GM12801 (cell line): ENCODE data around the gene CLTB.

Experiments used
- CTCF ChIP-seq: IDR thresholded peaks from one replicate; pipeline ENCODE4 v1.5.1; 2011; ENCODE audit warnings: control low read depth; ENCODE audit not compliant: insufficient read length; ENCODE audit errors: extremely low read depth

CLTB gene

GRCh38 chr5:176394881-176395675 lies 21.3 kb downstream of the CLTB start:
- no peak for TF ChIP-seq CTCF

GRCh38 chr5:176394096-176394495 lies 22.2 kb downstream of the CLTB start:
- no peak for TF ChIP-seq CTCF

DNA sequence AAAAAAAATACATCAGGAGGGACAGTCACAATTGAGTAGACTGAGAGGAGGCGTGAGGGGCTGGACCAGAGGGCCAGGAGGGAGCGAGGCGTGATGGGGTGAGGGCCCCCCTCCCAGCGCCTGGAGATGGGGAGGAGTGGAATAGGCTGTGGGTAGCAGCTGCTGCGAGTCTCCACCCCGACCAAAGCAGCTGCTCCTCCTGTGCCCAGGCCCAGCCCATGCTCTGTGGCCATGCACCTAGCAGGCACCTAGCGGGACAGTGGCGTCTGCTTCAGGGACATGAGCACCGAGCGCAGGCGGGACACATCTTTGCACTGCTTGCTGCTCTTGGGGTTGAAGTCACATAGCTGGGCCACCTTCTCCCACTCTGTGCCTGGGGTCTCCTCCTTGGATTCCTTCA lies 23.8 kb downstream of the CLTB start:
- TF ChIP-seq CTCF = no peak

DNA sequence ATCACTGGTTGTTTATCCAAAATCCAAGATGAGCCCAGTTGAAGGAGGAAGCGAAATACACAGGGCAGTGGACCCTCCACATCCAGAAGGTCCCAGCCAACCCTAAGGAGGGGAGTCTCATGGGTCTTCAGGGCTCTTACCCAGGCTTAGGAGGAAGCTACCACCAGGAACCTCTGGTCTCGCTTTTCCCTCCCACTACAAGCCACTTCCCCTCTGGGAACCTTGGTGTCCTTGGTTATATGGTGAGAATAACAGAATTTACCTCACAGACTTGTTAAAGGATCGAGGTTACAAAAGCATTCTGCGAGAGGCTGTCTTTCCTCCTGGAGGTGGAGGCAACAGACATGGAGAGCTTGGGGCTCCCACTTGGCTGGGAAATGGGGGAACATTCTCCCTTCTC lies 24.3 kb downstream of the CLTB start:
- TF ChIP-seq CTCF = no peak

DNA sequence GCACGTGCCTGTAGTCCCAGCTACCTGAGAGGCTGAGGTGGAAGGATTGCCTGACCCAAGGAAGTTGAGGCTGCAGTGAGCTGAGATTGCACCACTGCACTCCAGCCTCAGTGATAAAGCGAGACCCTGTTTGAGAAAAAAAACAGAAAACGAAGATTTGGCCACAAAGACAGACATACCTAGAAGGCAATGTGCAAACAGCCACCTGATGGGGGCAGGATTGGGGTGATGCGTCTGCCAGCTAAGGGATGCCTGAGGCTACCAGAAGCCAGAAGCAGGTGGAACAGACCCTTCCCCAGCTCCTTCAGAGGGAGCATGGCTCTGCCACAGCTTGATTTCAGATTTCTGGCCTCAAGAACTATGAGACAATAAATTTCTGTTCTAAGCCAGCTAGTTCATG lies 24.9 kb downstream of the CLTB start:
- TF ChIP-seq CTCF = no peak

DNA sequence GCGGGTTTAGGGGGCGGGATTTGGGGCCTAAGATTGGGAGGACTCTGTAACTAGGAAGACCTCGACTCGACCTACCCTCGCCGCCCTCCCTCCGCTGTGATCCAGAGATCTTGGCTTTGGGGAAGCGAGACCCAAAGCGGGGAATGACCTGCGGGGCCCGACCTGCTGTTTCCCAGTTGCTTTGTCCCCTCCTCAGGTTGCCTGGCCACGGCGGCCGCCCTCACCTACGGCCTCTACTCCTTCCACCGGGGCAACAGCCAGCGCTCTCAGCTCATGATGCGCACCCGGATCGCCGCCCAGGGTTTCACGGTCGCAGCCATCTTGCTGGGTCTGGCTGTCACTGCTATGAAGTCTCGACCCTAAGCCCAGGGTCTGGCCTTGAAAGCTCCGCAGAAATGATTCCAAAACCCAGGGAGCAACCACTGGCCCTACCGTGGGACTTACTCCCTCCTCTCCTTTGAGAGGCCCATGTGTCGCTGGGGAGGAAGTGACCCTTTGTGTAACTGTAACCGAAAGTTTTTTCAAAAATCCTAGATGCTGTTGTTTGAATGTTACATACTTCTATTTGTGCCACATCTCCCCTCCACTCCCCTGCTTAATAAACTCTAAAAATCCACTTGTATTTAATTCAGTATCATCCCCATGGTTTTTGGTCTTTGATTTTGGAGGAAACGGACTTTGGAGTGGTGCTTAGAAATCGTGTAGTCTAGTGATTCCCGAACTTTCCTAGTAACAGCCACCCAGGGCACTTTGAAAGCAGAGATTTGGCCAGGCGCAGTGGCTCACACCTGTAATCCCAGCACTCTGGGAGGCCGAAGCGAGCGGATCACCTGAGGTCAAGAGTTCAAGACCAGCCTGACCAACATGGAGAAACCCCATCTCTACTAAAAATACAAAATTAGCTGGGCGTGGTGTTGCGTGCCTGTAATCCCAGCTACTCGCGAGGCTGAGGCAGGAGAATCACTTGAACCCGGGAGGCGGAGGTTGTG lies 26.9 kb downstream of the CLTB start:
- no peak for TF ChIP-seq CTCF

DNA sequence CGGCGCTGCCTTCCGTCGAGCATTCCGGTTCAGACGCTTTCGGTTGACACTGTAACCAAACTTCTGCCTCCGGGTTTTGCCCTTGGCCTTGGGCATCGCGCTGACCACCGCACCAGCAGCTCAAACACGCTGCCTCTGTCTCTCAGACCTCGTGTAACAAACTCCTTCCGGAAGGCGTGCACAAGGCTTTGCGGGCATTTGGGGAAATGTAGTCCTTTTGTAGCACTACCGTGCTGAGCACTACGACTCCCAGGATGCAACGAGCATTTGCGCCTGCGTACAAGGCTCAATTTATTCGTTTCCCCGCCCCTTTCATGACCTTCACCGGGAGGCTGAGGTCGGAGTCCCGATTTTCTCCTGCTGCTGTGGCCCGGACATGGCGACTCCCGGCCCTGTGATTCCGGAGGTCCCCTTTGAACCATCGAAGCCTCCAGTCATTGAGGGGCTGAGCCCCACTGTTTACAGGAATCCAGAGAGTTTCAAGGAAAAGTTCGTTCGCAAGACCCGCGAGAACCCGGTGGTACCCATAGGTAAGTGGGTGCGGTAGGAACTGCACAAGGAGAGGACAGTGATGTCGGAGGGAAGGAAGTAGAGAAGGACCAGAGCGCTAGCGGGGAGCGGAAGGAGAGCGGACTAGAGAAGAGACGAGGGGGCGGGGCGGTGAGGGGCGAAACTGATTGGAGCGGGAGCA lies 27.8 kb downstream of the CLTB start, which contains the start of the genes HIGD2A and NOP16:
Gene HIGD2A, plus strand, starts transcription at position 308 of the 691 bp plus-strand sequence. Its CDS starts 69 bp downstream, at position 377.
Gene NOP16, minus strand, starts transcription at position 155 of the 691 bp plus-strand sequence. Its CDS starts 59 bp downstream, at position 96.
- no peak for TF ChIP-seq CTCF
